GM19468 (cell line): ENCODE measurements around the gene USP33.
"Not testable (repeated sequence)": the region's sequence is repeated elsewhere in the genome, so short reads cannot be mapped to it uniquely, and the experiment has no call there.

ENCODE experiments used
- ATAC-seq: cut with Tn5 transposase; IDR thresholded peaks from one replicate; pipeline ENCODE4 v1.9.1; 2021; ENCODE audit warnings: mild to moderate bottlenecking, moderate library complexity, moderate number of reproducible peaks; ENCODE audit not compliant: unreplicated experiment; ENCODE audit errors: extremely low read depth

USP33 gene

DNA sequence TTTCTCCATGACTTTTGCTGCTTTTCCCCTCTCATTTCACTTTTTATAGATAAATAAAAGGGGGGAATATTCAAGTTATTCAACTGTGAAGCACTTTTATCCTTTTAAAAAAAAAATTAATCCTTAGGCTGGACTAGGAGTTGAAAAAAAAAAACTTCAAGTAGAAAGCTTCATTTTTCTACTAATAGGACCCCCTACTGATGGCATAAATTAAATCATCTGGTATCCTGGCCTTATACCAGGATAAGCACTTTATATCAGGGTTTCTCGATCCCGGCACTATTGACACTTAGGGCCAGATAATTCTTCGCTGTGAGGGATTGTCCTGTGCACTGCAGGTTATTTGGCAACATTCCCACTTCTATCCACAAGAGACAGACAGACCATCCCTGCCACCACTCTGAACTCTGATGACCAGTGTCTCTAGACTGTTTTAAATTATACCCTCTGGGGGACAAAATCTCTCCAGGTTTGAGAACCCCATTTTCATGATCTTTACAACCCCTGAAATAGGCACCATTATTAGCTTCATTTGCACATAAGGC is 17.6 kb downstream of the USP33 start:
- ATAC-seq: no peak

DNA sequence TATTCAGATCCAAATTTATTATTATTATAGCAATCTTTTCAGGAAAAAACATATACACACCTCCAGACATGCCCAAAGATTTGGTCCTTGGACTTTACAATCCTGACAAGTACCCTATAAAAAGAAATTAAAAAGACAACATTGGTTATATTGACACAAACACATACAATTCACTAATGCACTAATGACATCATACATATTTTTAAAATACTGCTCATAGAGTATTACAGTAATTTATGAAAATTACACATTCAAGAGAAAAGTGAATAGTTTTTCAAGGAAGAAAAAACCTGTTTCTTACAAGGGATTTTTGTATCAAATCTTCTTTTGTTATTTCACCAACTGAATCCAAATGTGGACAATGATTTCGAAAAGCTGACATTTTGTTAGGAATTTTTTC is 18.3 kb downstream of the USP33 start:
- no peak for ATAC-seq

DNA sequence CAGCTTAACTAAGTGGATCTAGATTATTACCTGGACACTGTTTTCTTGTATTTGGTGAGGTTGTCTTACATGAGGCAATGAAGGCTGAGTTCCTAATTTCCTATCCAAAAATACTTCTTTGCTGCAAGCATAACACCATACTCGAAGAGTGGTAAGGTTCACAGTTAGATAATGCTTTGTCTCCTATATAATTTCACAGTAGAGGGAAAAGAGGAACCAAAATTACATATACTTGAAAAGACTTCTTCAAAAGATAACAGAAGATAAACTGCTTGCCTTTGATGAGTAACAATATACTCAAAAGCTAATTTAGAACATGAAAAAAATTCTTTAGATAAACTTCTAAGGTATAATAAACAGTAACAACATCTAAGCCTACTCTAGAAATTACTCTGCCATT is 20.4 kb downstream of the USP33 start:
- ATAC-seq: no peak

- ATAC-seq: no peak
These were observed 27.6 kb downstream of the USP33 start for GRCh38 chr1:77732090-77732489.

GRCh38 chr1:77725706-77726105 is 33.9 kb downstream of the USP33 start:
- no peak for ATAC-seq

DNA sequence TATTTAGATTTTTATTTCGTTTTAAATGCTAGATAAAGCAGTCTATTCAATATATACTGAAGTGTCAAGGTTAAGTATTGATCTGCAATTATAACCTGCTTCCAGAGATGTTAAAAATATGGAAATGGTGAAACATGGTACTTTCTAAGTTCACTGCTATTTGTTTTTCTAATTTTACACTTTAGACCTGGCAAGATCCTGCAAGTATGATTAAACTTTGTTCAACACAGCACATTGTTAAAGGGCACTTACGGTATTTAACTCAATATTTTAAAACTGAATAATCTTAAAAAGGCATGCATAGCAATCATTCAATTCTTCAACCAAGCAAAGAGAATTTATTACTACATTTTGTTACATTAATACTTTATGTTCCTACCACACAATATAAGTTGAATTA is 41.5 kb downstream of the USP33 start:
- ATAC-seq: no peak

DNA sequence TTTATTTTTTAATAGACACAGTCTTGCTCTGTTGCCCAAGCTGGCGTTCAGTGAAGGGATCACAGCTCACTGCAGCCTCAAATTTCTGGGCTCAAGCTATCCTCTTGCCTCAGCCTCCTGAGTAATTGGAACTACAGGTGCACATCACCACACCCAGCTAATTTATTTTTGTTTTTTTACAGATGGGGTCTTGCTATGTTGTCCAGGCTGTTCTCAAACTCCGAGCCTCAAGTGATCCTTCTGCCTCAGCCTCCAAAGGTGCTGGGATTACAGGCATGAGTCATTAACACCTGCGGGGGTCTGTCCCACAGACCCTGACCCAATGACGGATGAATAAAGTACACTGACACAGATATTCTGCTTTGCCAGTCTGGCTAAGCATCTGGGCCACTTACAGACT is 43.6 kb downstream of the USP33 start:
- ATAC-seq: no peak

GRCh38 chr1:77709727-77710126 is 49.9 kb downstream of the USP33 start:
- ATAC-seq: no peak

DNA sequence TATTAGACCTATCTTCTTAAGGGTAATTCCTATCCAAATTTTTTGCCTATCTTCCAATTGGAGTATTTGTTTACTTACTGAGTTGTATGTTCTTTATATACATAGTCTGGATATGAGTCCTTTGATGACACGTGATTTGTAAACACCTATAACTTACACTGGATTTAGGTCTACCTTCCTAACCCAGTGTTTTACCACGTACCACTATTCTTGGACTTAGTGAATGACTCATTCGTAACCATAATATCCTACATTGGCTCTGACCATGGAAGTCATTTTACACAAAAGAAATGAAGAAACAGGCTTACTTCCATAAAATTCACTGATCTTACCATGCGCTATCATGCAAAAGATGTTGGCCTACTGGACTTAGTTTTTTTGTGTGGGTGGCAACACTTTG is 53.3 kb downstream of the USP33 start:
- ATAC-seq: no peak

DNA sequence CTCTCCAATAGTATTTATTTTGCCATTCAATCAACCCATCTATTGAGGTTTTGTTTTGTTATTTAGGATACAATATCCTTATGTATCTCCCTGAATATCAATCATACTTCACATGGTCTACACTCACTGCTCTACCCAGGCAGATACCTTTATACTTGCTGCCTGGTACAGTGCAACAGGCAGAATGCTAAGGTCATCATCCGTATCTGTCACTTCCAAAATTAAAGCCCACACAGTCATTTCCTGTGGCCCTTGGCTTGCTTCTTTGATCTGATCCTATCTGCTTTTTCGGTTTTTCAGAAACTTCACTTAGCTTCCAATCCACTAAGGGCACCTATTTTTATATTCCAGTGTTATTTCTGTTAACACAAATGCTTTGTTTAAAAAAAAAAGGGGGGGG is 54.9 kb downstream of the USP33 start:
- no peak for ATAC-seq

DNA sequence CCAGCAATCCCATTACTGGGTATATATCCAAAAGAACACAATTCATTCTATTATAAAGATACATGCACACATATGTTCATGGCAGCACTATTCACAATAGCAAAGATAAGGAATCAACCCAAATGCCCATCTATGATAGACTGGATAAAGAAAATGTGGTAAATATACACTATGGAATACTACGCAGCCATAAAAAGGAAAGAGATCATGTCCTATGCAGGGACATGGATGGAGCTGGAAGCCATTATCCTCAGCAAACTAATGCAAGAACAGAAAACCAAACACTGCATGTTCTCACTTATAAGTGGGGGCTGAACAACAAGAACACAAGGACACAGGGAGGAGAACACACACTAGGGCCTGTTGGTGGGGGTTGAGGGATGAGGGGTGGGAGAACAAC is 60.0 kb downstream of the USP33 start:
- ATAC-seq: not testable (repeated sequence)

- ATAC-seq: no peak
These were observed 62.2 kb downstream of the USP33 start for GRCh38 chr1:77697441-77697840.

DNA sequence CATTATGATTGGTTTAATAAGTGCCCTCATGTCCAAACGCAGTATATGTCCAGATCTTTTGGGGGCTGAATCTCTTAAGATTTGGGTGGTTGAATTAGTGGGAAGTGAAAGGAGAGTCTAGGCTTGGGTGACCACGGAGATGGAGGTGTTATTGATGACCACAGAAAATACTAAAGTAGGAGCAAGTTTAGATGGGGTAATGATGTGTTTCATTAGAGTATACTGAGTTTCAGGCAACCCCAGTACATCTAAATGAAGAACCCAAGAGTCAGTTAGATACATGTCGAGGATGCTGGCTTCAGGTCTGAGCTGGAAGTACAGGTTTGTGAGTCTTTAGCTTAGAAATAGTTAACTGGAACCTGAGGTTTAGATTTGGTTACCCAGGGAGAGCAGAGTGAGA is 70.7 kb downstream of the USP33 start:
- no peak for ATAC-seq

DNA sequence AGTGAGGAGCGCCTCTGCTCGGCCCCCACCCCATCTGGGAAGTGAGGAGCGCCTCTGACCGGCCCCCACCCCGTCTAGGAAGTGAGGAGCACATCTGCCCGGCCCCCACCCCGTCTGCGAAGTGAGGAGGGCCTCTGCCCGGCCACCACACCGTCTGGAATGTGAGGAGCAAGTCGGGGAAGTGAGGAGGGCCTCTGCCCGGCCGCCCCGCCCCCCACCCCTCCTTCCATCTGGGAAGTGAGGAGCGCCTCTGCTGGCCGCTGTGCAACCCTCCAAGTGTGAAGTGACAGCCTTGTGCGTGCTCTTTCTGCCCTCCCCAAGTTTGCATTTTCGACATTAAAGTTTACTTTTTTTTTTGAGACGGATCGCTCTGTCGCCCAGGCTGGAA is 72.1 kb downstream of the USP33 start:
- no peak for ATAC-seq

DNA sequence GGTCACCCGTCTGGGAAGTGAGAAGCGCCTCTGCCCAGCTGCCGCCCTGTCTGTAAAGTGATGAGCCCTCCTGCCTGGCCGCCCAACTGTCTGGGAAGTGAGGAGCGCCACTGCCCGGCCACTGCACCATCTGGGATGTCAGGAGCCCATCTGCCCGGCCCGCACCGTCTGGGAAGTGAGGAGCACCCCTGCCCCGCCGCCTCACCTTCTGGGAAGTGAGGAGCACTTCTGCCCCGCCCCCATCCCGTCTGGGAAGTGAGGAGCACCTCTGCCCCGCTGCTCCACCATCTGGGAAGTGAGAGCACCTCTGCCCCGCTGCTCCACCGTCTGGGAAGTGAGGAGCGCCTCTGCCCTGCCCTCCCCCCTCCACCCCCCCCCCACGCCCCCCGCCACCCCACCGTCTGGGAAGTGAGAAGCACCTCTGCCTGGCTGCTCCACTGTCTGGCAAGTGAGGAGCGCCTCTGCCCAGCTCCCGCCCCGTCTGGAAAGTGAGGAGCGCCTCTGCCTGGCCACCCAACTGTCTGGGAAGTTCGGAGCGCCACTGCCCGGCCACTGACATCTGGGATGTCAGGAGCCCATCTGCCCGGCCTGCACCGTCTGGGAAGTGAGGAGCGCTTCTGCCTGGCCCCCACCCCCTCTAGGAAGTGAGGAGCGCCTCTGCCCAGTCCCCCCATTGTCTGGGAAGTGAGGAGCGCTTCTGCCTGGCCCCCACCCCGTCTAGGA is 72.7 kb downstream of the USP33 start:
- no peak for ATAC-seq

DNA sequence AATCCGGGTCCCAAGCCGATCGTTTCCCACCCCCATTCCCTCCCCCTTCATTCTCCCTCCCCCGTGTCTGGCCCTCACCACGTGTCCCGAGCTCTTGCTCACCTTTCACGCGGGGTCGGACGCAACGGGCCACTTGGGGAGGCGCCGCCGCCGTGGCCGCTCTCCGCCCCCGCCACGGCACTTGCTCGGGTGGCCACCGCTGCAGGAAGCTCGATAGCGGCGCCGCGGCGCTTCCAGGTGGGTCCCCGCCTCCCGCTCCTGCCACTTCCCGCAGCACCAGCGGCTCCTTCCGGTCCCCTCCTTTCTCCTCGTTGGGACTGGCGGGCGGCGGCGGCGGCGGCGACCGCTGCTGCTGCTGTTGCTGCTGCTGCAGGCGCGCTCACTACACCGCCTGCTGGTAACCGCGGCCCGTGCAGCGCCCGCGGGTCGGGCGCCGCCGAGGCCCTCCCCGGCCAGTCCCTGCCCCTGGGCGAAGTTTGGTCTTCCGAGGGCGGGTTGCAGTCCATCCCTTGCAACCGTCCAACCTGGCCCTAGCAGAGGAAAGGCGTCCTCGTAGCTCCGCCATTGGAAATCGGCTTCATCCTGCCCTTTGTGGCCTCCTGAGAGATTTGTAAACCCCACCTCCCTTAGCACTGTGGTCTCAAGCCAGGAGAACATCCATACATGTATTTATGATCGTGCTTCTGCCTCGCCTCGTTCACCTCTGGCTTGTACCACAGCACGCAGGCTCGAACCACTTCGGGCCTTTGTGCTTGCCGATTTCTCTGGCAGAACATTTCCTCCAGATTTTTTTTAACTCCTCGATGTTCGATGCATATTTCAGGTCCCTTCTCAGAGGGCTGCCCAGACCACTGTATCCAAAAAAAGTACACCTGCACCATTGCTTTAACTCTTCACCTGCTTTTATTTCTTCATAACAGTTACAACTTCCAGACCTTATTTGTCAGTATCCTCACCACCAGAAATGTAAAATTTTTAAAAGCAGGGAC is 76.2 kb downstream of the USP33 start:
- peak; percentile 78 for ATAC-seq

DNA sequence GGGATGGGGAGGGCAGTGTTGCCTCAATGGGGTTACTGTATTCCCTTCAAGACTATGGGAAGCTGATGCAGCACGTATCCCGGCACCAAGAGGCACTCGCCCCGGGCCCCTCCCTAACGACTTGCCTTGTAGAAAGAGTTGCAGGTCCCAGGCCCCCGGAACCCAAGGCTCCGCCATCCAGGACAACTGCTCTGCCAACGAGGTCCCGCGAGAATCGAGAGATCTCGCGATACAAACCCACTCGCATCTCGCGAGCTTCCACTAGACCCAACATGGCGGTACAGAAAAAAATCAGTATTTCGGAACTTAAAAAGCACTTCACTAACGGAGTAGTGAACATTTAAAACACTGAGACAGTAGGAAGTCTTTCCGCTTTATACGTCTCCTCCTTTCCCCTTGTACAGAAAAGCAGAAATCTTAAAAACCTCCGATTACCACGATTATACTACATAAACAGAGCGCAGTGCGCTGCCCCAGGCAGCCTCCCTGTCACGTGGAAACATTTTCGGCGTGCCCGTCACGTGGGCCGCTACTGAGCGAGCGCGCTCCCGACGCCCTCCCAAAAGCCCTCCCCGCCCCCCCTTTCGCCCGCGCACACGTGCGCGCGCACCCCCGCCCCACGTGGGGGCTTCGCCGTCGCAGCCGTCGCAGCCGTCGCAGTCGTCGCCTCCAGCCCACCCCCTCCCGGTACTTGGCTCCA is 77.0 kb downstream of the USP33 start, which contains the start of gene ZZZ3:
Gene ZZZ3, minus strand, starts transcription at position 199 of the 700 bp plus-strand sequence. CDS start 49,304 bp downstream, outside the sequence.
- peak; percentile 71 for ATAC-seq

GRCh38 chr1:77680173-77680572 is 79.5 kb downstream of the USP33 start:
- no peak for ATAC-seq

DNA sequence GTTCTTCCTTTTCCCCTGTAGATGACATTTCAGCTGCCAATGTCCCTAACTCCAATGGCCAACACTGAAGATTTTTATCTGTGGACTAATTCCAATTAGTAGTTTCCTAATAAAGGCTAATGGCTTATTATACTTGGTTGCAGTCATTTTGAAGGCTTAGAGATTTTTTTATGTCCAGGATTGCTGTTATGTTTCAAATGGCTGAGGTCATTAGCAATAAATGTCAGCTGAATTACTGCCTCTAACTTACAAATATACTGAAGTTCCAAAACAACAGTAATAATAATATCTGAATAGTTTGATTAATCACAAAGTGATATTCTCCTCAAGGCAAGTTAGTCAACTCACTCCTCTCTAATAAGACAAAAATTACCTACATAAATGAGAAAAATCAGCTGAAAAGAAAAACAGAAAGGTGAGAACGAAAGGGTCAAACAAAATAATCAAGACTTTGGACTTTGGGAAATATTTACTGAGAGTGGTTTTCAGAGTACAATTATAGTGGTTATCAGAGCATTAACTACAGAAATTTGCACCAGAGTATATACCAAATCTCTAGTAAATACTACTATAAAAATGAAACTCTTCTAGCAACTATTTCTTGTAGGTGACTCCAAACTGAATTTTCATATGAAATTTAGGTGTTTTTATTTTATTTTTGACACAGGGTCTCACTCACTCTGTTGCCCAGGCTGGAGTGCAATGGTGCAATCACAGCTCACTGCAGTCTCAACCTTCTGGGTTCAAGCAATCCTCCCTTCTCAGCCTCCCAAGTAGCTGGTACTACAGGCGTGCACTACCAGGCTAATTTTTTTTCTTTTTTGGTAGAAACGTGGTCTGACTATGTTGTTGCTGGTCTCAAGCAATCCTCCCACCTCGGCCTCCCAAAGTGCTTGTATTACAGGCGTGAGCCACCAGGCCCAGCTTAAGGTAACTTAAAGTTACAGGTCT is 80.7 kb downstream of the USP33 start:
- ATAC-seq: no peak
